HFF-Myc (cell line): ENCODE data around the gene KCNN3.

ENCODE experiments used
- DNase-seq: peaks from one replicate; pipeline ENCODE4 v3.0.0-alpha.2; 2011; ENCODE audit warnings: low read depth; ENCODE audit errors: extremely low read depth
- H3K4me3 ChIP-seq: replicated peaks from 2 replicates; pipeline ENCODE4 v1.5.1; 2011; ENCODE audit warnings: low read depth, mild to moderate bottlenecking, control low read depth, low read length
- CTCF ChIP-seq: IDR thresholded peaks from 2 replicates; pipeline ENCODE4 v1.5.1; 2012; ENCODE audit warnings: mild to moderate bottlenecking, low read depth, low read length, control low read depth; ENCODE audit errors: missing control alignments

KCNN3 gene

GRCh38 chr1:154773551-154773950, 96.5 kb downstream of the KCNN3 start:
- DNase-seq: no peak
- no peak overlapping the region for H3K4me3 ChIP-seq

GRCh38 chr1:154772606-154773506, 97.2 kb downstream of the KCNN3 start:
- no peak for TF ChIP-seq CTCF
- no peak overlapping the region for H3K4me3 ChIP-seq
- DNase-seq: no peak

More at GRCh38 chr1:154773551-154773950, 96.5 kb downstream of the KCNN3 start:
- TF ChIP-seq CTCF: no peak

- no peak for TF ChIP-seq CTCF
- DNase-seq: no peak
- no peak overlapping the region for H3K4me3 ChIP-seq
Observed at GRCh38 chr1:154772056-154772455, 98.0 kb downstream of the KCNN3 start.

GRCh38 chr1:154770897-154771594, 99.0 kb downstream of the KCNN3 start:
- TF ChIP-seq CTCF: no peak
- no peak for DNase-seq

GRCh38 chr1:154769193-154769895, 100.7 kb downstream of the KCNN3 start:
- no peak for TF ChIP-seq CTCF
- no peak for DNase-seq
- no peak overlapping the region for H3K4me3 ChIP-seq

More at GRCh38 chr1:154770897-154771594, 99.0 kb downstream of the KCNN3 start:
- no peak overlapping the region for H3K4me3 ChIP-seq

GRCh38 chr1:154768456-154769125, 101.5 kb downstream of the KCNN3 start:
- no peak for TF ChIP-seq CTCF
- H3K4me3 ChIP-seq: no peak overlapping the region
- no peak for DNase-seq
